Vagina (tissue), 2 donors: ENCODE results near the gene NRG3.

Source experiments
- POLR2A ChIP-seq, 2 donors: fragments of 450-650 bp; IDR thresholded peaks; one replicate each; pipeline ENCODE4 v1.6.1; 2017; ENCODE audit warnings: antibody characterized with exemption in 2 of 2, mild to moderate bottlenecking in 2 of 2, moderate library complexity in 2 of 2
- POLR2AphosphoS5 ChIP-seq, 2 donors: sonication (generic); formaldehyde crosslinking; IDR thresholded peaks; one replicate each; pipeline ENCODE4 v1.9.0; 2017; ENCODE audit warnings: antibody characterized with exemption in 2 of 2, mild to moderate bottlenecking in 2 of 2, low read depth in 1 of 2; ENCODE audit not compliant: insufficient read depth in 1 of 2

GRCh38 chr10:82277591-82277990, 402.6 kb downstream of the NRG3 start:
- TF ChIP-seq POLR2A (IDR thresholded peaks at IDR 0.05): no peak
- TF ChIP-seq POLR2AphosphoS5 (IDR thresholded peaks at IDR 0.05; ENCODE audit: insufficient read depth in 1 of 2, low read depth in 1 of 2): no peak
